ENCODE data around the gene EYA2.

The EYA2 gene

GRCh38 chr20:47237715-47238114 is 343.1 kb downstream of the EYA2 start:
- H3K9me3 ChIP-seq (ENCODE audit: insufficient read depth, low read depth, low read length), result no peaks in the 10 kb centered on the region
- H2AFZ ChIP-seq (ENCODE audit: low read length), result no peak overlapping the region
- H4K20me1 ChIP-seq (ENCODE audit: insufficient read depth, low read length, poor library complexity, severe bottlenecking), result peaks cover 2% of the 10 kb centered on the region
- H3K9ac ChIP-seq (ENCODE audit: low read depth, low read length, poor library complexity, severe bottlenecking), result no peak overlapping the region
- H3K79me2 ChIP-seq (ENCODE audit: insufficient read depth, low read length), result peaks cover 8% of the 10 kb centered on the region; the same call in 1 of the 2 replicates
- H3K4me2 ChIP-seq (ENCODE audit: low read depth, low read length, poor library complexity, severe bottlenecking), result no peak overlapping the region
- H3F3A ChIP-seq (ENCODE audit: low read depth), result no peaks in the 10 kb centered on the region
- no peaks in the 10 kb centered on the region for H3K9me2 ChIP-seq (replicated peaks; ENCODE audit: low read depth, low read length)
- H3K27me3 ChIP-seq (ENCODE audit: insufficient read depth, low read length, poor library complexity, severe bottlenecking), result no peaks in the 10 kb centered on the region
- peaks cover 89% of the 10 kb centered on the region for H3K36me3 ChIP-seq (ENCODE audit: insufficient read depth, low read length)
- TF ChIP-seq, protein P1, sequence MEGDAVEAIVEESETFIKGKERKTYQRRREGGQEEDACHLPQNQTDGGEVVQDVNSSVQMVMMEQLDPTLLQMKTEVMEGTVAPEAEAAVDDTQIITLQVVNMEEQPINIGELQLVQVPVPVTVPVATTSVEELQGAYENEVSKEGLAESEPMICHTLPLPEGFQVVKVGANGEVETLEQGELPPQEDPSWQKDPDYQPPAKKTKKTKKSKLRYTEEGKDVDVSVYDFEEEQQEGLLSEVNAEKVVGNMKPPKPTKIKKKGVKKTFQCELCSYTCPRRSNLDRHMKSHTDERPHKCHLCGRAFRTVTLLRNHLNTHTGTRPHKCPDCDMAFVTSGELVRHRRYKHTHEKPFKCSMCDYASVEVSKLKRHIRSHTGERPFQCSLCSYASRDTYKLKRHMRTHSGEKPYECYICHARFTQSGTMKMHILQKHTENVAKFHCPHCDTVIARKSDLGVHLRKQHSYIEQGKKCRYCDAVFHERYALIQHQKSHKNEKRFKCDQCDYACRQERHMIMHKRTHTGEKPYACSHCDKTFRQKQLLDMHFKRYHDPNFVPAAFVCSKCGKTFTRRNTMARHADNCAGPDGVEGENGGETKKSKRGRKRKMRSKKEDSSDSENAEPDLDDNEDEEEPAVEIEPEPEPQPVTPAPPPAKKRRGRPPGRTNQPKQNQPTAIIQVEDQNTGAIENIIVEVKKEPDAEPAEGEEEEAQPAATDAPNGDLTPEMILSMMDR (conservative IDR thresholded peaks at IDR 0.05; ENCODE audit: low read length), result no peak
- TF ChIP-seq EZH2phosphoT487 (IDR thresholded peaks at IDR 0.05; ENCODE audit: borderline replicate concordance), result no peak
- no peak overlapping the region for H3K4me3 ChIP-seq (ENCODE audit: low read length, poor library complexity, severe bottlenecking)
- H3K4me1 ChIP-seq (ENCODE audit: insufficient read depth, low read length, poor library complexity, severe bottlenecking), result no peaks in the 10 kb centered on the region

All from Loucy (cell line).